GM18858 (cell line): ENCODE measurements around the gene JAZF1.

Experiments
- ATAC-seq: cut with Tn5 transposase; IDR thresholded peaks from one replicate; pipeline ENCODE4 v1.9.1; 2021; ENCODE audit not compliant: unreplicated experiment

Gene JAZF1

GRCh38 chr7:28180364-28181147, at the start of gene JAZF1:
Gene JAZF1, minus strand, starts transcription at chr7:28180795.
- ATAC-seq = no peak

GRCh38 chr7:28230261-28230660, 49.7 kb upstream of the JAZF1 start:
- ATAC-seq = no peak

GRCh38 chr7:28228396-28228795, 47.8 kb upstream of the JAZF1 start:
- ATAC-seq = no peak

GRCh38 chr7:28226003-28226402, 45.4 kb upstream of the JAZF1 start:
- ATAC-seq = no peak

DNA sequence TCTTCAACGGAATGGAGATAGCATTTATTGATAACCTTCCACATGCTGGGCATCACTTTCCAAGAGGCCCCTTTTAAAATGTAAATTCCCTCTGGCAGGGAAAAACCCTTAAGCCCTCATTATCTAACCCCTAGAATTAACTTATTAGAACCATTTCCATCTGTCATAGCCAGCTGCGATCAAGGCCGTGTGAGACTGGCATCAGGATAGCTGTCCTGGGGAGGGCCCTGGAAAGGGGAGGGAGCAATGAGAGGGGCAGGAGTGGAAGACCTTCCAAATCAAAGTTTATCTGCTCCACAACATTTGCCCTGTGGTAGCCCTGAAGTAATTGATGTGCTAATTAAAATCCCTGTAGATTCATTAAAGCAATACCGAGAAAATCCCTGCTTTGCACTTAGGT, 45.0 kb upstream of the JAZF1 start:
- no peak for ATAC-seq

- no peak for ATAC-seq
These were observed 44.1 kb upstream of the JAZF1 start for GRCh38 chr7:28224675-28225074.

DNA sequence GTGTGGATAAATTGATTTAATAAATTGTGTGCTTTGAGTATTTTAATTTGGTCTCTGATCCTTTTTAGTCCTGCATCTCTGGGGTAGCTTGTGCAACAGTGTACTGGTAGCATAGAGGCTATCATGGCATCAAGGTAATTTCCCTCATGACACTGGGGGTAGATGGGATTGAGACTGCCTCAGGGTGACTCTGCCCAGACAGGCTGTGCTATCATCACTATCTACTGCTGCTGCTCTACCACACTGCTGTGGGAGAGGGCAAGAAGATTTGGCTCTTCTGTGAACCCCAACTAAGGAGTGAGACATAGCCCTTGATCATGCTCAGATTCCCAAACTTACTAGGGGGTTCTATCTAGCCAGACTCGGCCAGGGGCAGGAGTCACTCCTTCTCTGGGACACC, 43.6 kb upstream of the JAZF1 start:
- no peak for ATAC-seq

GRCh38 chr7:28222636-28223035, 42.0 kb upstream of the JAZF1 start:
- no peak for ATAC-seq

DNA sequence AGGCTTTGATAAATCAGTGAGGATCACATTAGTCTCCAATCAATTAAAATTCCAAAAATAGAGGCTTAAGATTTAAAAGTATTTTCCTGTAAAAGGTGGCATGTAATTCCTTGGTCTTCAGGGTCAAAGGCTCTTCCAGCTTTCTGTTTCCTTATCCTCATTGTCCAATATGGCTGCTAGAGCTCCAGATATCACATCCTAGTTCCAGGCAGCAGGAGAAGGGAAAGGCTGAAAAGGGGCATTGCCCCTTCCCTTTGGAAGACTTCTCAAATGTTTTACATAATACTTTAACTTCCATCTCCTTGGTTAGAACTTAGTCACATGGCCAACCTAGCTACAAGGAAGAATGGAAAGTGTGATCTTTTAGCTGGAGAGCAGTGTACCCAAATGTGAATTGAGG, 39.2 kb upstream of the JAZF1 start:
- ATAC-seq = no peak

DNA sequence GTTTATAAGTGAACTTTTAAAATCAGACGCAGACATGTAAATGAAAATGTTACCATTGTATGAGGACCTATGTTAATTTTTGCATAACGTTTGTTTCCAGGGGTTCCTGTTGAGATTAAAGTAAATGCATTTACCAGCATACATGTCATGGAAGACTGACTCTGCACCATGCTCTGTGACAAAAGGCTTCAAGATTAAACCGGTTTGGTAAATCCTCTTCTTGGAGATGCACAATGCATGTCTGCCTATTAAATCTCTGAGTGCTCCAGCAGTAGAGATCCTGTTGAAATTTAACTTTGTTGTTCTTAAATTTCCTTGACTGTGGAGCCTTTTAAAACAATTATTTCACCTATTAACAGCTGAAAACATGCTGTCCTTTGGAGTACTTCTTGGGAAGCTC, 36.5 kb upstream of the JAZF1 start:
- ATAC-seq = no peak

DNA sequence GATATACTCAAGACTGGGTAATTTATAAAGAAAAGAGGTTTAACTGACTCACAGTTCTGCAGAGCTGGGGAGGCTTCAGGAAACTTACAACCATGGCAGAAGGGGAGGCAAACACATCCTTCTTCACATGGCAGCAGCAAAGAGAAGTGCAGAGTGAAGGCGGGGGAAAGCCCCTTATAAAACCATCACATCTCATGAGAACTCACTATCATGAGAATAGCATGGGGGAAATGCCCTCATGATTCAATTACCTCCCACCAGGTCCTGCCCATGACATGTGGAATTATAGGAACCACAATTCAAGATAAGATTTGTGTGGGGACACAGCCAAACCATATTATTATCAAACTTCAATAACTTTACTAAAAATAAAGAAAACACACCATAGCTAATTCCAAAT, 30.4 kb upstream of the JAZF1 start:
- ATAC-seq = no peak

- ATAC-seq = no peak
These were observed 27.9 kb upstream of the JAZF1 start for GRCh38 chr7:28208506-28208905.

GRCh38 chr7:28207486-28208158, 27.0 kb upstream of the JAZF1 start:
- peak; percentile 66 for ATAC-seq

DNA sequence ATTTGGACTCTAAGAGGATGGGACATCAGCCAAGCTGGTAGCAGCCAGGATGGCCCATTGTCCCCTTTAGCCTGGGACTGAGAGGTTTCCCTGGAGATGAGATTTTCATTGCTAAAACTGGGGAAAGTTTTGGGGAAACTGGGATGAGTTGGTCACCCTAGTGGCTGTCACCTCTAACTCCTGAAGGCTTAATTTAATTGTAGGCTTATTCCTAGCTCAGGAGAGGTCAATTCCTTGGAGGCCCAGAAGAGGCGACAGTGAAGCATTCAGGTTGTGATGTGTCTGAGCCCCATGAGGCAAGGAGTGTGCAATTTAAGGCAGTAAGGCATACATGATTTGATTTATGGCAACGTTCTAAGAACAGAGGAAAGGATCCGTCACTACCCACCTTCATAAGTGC, 24.9 kb upstream of the JAZF1 start:
- ATAC-seq = no peak

DNA sequence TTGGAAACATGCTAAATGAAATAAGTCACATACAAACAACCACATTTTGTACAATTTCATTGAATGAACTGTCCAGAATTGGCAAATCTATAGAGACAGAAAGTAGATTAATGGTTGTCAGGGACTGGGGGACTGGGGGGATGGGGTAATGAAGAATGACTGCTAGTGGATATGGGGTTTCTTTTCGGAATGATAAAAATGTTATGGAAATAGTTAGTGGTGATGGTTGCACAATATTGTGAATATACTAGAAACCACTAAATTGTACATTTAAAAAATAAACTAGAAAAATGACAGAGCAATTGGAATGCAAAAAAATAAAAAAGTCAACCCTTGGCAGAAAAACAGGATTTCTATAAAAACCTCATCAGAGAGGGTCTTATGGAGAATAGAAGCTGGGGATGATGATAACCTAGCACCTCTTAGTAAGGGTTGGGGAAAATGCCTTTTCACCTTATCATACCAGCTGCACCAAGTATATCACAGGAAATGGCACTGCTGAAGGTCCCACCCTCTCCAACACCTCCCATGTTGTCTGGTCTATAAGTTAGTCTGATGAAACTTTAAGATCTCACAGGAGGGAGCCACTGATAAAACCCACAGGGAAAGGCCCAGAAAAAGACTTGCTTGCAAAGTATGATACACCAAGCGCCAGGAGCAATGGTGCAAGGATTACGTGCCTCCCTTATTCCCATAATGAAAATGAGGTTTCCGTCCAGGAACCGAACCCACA, 23.1 kb upstream of the JAZF1 start:
- ATAC-seq = no peak

- no peak for ATAC-seq
These were observed 21.6 kb upstream of the JAZF1 start for GRCh38 chr7:28202222-28202621.

DNA sequence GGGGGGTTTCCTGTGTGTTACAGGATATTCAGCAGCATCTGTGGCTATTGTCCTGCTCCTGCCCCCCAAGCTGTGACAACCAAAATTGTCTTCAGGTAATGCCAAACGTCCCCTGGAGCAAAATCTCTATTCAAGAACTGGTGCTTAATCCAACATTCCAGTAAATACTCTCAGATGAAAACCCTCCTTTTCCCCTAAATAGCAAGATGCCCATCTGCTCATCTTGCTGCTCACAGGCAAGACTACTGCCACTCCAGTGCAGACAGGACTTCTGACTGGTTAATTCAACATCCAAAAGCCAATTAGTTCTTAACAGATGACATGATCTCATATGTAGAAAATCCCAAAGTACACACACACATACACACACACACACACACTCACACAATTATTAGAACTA, 20.5 kb upstream of the JAZF1 start:
- ATAC-seq = no peak

GRCh38 chr7:28200598-28200997, 20.0 kb upstream of the JAZF1 start:
- ATAC-seq = no peak

GRCh38 chr7:28199021-28199510, 18.5 kb upstream of the JAZF1 start:
- ATAC-seq = no peak

DNA sequence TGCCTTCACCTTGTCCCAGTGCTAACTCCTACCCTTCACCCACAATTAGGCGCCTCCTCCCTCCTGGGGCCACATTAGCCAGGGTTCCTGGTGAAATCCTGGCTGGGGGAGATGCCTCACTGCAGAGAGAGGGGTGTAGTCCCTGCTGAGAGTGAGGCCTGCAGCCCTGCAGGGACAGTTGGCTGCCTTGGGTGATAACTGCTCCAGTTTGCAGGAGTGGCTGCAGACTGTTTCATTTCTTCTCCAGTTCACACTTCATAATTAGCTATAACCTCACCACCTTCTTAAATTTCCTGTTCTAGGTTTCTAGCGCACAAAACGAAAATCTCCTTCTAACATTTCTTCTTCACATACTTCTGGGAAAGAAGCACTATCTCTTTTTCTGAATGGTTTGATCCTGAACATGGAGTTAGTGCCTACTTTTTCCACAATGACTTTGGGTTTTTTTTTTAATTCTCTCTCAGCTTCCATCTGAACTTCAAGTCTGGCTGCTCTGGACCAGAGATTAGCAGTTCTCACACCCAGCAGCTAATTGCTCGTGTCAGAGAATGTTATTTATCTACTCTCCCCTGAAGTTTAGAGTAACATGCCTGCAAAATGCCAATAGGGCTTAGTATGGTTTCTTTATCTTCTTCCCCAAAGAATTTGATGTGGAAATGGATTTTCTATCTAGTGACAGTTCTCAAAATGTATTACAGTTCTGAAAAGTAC, 15.5 kb upstream of the JAZF1 start:
- no peak for ATAC-seq
